Thymus (tissue), 11 donors: ENCODE measurements around the gene AKAP6. TPM values are rescaled to one million over a fixed set of nuclear protein-coding genes. Genes with fewer than 3 reads are reported as not detected.
A peak's percentile ranks its signal among the peaks of the same experiment; 100 is the strongest.
"Not testable (repeated sequence)": the region's sequence is repeated elsewhere in the genome, so short reads cannot be mapped to it uniquely, and the experiment has no call there.

Experiments
- DNase-seq, 9 donors: peaks; one replicate each; pipeline ENCODE4 v3.0.0-alpha.2; 2013; ENCODE audit warnings: low spot score in 9 of 9, low read depth in 6 of 9, missing footprints in 1 of 9
- H3K27ac ChIP-seq, 2 donors: one replicate each; pipeline ENCODE4 v1.5.1; 2013; ENCODE audit warnings: control low read depth in 1 of 2, low read depth in 1 of 2, low read length in 1 of 2, mild to moderate bottlenecking in 1 of 2, moderate library complexity in 1 of 2
- H3K27me3 ChIP-seq, 2 donors: one replicate each; pipeline ENCODE4 v1.5.1; 2013; ENCODE audit warnings: low read length in 1 of 2; ENCODE audit not compliant: control insufficient read depth in 2 of 2, insufficient read depth in 1 of 2
- H3K36me3 ChIP-seq, 2 donors: one replicate each; pipeline ENCODE4 v1.5.1; 2013; ENCODE audit warnings: low read length in 1 of 2, mild to moderate bottlenecking in 1 of 2, moderate library complexity in 1 of 2; ENCODE audit not compliant: control insufficient read depth in 2 of 2, insufficient read depth in 2 of 2
- H3K4me1 ChIP-seq, 2 donors: one replicate each; pipeline ENCODE4 v1.5.1; 2013; ENCODE audit warnings: low read length in 2 of 2; ENCODE audit not compliant: control insufficient read depth in 2 of 2, insufficient read depth in 2 of 2
- H3K4me3 ChIP-seq, 2 donors: one replicate each; pipeline ENCODE4 v1.5.1; 2013; ENCODE audit warnings: low read length in 2 of 2, control low read depth in 1 of 2, mild to moderate bottlenecking in 1 of 2
- H3K9me3 ChIP-seq, 2 donors: one replicate each; pipeline ENCODE4 v1.5.1; 2013; ENCODE audit warnings: low read length in 1 of 2, mild to moderate bottlenecking in 1 of 2; ENCODE audit not compliant: control insufficient read depth in 2 of 2, insufficient read depth in 1 of 2
- WGBS: extraction: QIAGEN DNeasy Blood & Tissue Kit; methylation state at CpG from one replicate; pipeline ENCODE4 v1.1.7; 2013; 5-methylcytosine and 5-hydroxymethylcytosine counted together
- polyA plus RNA-seq: library from polyadenylated mRNA; stranded (reverse); fragments of 200-250 nt; gene quantifications from one replicate; pipeline ENCODE4 v1.2.3, GENCODE V29; 2013
- total RNA-seq: library from RNA; stranded (reverse); fragments of 120-200 nt; gene quantifications from one replicate; pipeline ENCODE4 v1.2.4, GENCODE V29; 2013
- donor health status: healthy.

AKAP6 gene
- total and polyA plus RNA-seq, 2 donors, result 1.4 to 2.0 TPM

DNA sequence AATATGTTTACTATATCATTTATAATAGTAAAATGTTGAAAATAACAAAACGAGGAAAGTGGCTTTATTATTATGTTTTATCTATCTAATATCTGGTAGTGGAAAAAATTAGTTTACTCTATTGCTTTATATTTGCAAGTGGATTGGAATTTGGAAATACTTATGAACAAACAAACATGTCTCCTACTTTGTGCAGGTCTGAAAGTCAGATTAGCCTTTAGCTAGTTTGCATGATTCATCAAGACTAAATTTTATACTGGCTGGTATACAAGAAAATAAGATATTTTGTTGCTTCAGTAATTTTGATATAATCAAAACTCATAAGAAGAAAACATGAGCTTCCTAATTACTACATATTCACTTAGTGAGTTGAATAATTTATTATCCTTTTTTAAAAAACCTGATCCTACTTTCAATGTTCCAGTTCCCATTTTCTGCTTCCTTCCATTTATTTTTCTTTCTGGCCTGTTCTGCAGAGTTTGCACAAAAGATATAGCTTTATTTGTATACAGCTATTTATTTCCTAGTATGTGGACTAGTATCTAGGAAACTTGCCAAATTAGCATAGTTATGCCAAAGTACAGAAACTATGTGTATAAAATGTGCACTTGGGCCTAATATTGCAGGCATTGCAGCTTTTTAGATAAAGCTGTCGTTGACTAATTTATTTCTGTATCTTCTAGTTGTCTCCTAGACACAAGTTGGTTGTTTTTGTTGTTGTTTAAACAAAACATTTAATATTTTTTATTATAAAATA lies 122.0 kb downstream of the AKAP6 start:
- WGBS, result 95% methylated on average over 2 of the region's 2 CpGs
- no peaks in the 10 kb centered on the region for H3K36me3 ChIP-seq
- no peak overlapping the region for H3K27ac ChIP-seq
- no peak overlapping the region for H3K4me3 ChIP-seq
- no peaks in the 10 kb centered on the region for H3K27me3 ChIP-seq
- no peaks in the 10 kb centered on the region for H3K9me3 ChIP-seq
- H3K4me1 ChIP-seq, result no peaks in the 10 kb centered on the region
- DNase-seq, result no peak

DNA sequence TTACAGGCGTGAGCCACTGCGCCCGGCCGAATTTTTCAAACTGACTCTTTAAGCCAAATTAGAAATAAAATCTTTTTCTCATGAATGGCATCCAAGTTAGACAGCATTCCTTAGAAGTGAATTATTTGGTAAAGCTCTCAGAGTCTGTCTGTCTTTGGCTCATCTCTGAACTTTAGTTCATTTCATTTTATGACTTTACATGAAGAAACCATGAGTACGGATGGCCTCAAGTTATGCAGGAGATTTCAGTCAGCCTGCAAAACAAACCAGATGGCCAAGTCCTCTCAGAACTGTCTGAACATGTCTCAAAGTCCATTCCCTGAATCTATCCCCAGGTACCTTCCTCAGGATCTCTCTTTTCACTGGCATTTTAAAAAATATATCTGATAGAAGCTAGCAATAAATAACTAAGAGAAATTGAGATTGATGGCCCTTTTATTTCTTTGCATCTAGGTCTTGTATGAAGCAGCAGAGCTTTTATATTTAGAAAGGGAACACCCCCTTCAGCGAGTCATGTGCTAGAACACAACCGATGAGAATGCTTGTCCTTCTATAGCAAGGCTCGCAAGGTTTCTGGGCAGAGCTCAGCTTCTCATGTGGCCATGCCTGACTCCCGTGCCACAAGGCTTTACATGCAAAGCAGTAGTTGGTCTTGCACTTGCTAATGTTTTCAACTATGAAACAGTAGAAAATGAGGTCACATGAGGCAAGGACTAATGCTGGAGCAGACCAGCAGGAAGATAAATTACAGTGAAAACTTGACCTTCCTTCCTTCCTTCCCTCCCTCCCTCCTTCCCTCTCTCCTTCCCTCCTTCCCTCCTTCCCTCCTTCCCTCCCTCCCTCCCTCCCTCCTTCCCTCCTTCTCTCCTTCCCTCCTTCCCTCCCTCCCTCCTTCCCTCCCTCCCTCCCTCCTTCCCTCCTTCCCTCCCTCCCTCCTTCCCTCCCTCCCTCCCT lies 125.0 kb downstream of the AKAP6 start:
- H3K9me3 ChIP-seq, result no peaks in the 10 kb centered on the region
- H3K4me3 ChIP-seq, result no peak overlapping the region
- DNase-seq, result no peak
- no peaks in the 10 kb centered on the region for H3K4me1 ChIP-seq
- H3K27ac ChIP-seq, result no peak overlapping the region
- no peaks in the 10 kb centered on the region for H3K27me3 ChIP-seq
- H3K36me3 ChIP-seq, result no peaks in the 10 kb centered on the region
- WGBS, result 70% methylated on average over 9 of the region's 9 CpGs

GRCh38 chr14:32457213-32457920 lies 128.3 kb downstream of the AKAP6 start:
- H3K9me3 ChIP-seq, result no peaks in the 10 kb centered on the region
- no peaks in the 10 kb centered on the region for H3K27me3 ChIP-seq
- 75% methylated on average over 5 of the region's 5 CpGs for WGBS
- no peaks in the 10 kb centered on the region for H3K4me1 ChIP-seq
- H3K4me3 ChIP-seq, result no peak overlapping the region
- H3K36me3 ChIP-seq, result no peaks in the 10 kb centered on the region
- no peak overlapping the region for H3K27ac ChIP-seq
- no peak for DNase-seq

GRCh38 chr14:32458720-32459119 lies 129.6 kb downstream of the AKAP6 start:
- Histone ChIP-seq H3K9me3 (no peaks in the 10 kb centered on the region), H3K4me3 (no peak overlapping the region), H3K27ac (no peak overlapping the region), H3K4me1 (no peaks in the 10 kb centered on the region), H3K36me3 (no peaks in the 10 kb centered on the region), H3K27me3 (no peaks in the 10 kb centered on the region)
- WGBS, result 95% methylated on average over 3 of the region's 3 CpGs
- DNase-seq, result no peak

GRCh38 chr14:32460267-32460666 lies 131.2 kb downstream of the AKAP6 start:
- no peaks in the 10 kb centered on the region for H3K4me1 ChIP-seq
- no peaks in the 10 kb centered on the region for H3K9me3 ChIP-seq
- H3K27ac ChIP-seq, result no peak overlapping the region
- H3K27me3 ChIP-seq, result no peaks in the 10 kb centered on the region
- DNase-seq, result no peak
- 93% methylated on average over 4 of the region's 4 CpGs for WGBS
- H3K4me3 ChIP-seq, result no peak overlapping the region
- no peaks in the 10 kb centered on the region for H3K36me3 ChIP-seq

- H3K27ac ChIP-seq, H3K27me3 ChIP-seq, H3K4me3 ChIP-seq, H3K9me3 ChIP-seq, H3K4me1 ChIP-seq, DNase-seq, H3K36me3 ChIP-seq: not testable (repeated sequence)
- WGBS, result 73% methylated on average over 4 of the region's 4 CpGs
Measured at GRCh38 chr14:32462553-32462952, 133.5 kb downstream of the AKAP6 start.

DNA sequence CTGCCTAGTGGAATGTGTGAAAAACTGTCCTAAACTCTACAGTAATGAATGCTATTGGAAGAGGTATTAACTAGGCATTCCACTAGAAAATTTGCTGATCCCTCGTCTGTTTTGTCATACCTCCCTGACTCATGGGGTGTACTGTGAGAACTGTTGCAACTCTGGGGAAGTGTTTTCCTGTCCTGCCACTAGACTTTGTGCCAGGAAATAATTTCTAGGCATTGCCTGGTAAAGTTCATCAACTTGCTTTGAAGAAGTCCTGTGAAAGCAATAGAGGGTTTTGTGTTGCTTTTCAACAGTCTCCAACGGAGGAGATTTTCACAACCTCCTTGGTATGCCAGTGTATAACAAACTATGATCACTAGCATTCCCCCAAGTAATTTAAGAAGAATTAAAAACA lies 139.9 kb downstream of the AKAP6 start:
- no peak overlapping the region for H3K4me3 ChIP-seq
- H3K27me3 ChIP-seq, result no peaks in the 10 kb centered on the region
- no peaks in the 10 kb centered on the region for H3K36me3 ChIP-seq
- 40% methylated on average over 2 of the region's 2 CpGs for WGBS
- peaks cover 0 to 3% of the 10 kb centered on the region in 2 donors for H3K4me1 ChIP-seq
- no peak overlapping the region for H3K27ac ChIP-seq
- H3K9me3 ChIP-seq, result no peaks in the 10 kb centered on the region
- no peak for DNase-seq

DNA sequence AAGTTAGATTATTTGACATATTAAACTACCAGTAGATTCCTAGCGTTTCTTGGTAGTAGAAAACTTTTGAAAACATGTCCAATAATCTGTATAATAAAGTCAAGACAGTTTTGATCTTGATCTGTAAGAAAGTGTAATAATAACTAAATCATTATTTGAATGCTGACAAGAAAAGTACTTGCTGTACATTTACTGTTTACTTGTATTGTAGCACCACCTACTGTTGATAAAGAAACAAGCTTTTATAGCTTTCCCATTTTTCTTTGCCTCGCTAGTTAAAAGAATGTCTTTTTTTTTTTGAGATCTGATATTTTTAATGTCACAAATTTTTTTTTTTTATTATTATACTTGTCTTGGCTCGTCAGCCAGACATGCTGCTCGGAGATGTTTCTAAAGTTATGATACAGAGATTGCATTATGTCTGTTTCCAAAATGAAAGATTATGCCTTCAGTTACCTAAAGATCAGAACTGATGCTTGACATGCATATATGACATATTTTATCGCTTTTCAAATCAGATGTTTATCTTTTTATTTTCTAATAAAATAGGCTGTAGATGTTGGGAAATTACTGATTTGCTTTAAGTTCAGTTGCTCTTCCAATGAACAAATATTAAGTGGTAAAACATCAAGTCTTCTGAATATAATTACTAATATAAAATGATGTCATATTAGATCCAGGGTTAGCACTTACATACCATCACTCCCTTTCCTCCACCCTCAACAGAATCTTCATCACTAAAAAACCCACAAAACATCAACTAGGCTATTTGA lies 140.5 kb downstream of the AKAP6 start:
- Histone ChIP-seq H3K4me3 (no peak overlapping the region), H3K27me3 (no peaks in the 10 kb centered on the region), H3K4me1 (peaks cover 0 to 3% of the 10 kb centered on the region in 2 donors), H3K27ac (no peak overlapping the region), H3K9me3 (no peaks in the 10 kb centered on the region), H3K36me3 (no peaks in the 10 kb centered on the region)
- DNase-seq, result peak in 4 of 9 donors; percentile 6 to 44 (median 10)
- WGBS, result 40% methylated on average over 5 of the region's 5 CpGs
